HCT116 (cell line): Measurements from ENCODE around the gene OSBPL1A.

Experiments
- EZH2 ChIP-seq: fragments of 200-600 bp; sonication (generic); IDR thresholded peaks from 2 replicates; pipeline ENCODE4 v1.6.1; 2017; ENCODE audit warnings: antibody characterized with exemption, mixed run types
- POLR2A ChIP-seq: IDR thresholded peaks from 2 replicates; pipeline ENCODE4 v1.7.0; 2011; ENCODE audit warnings: borderline replicate concordance; ENCODE audit not compliant: insufficient read depth, insufficient read length; ENCODE audit errors: extremely low read depth
- POLR2AphosphoS5 ChIP-seq: IDR thresholded peaks from 2 replicates; pipeline ENCODE4 v1.6.1; 2011; ENCODE audit warnings: mild to moderate bottlenecking, low read depth, low read length, moderate library complexity
- RAD21 ChIP-seq: IDR thresholded peaks from 2 replicates; pipeline ENCODE4 v1.6.1; 2012; ENCODE audit warnings: low read depth, mild to moderate bottlenecking
- SP1 ChIP-seq: IDR thresholded peaks from 2 replicates; pipeline ENCODE4 v1.6.1; 2012; ENCODE audit warnings: low read depth
- TCF7L2 ChIP-seq: IDR thresholded peaks from 2 replicates; pipeline ENCODE4 v1.7.0; 2011; ENCODE audit warnings: borderline replicate concordance, inconsistent platforms; ENCODE audit not compliant: insufficient read depth, insufficient read length; ENCODE audit errors: extremely low read depth
- ZNF274 ChIP-seq: fragments of 200-500 bp; sonication (Bioruptor generic); IDR thresholded peaks from 2 replicates; pipeline ENCODE4 v1.6.1; 2014; ENCODE audit warnings: mild to moderate bottlenecking, low read depth, low read length, inconsistent platforms
- TF ChIP-seq, protein P1 (sequence below), 3 experiments: fragments of 200-600 bp in 1 of 3; sonication (generic) in 1 of 3; IDR thresholded peaks in 2 of 3; conservative IDR thresholded peaks in 1 of 3; 2 replicates each; pipeline ENCODE4 v1.5.1; 2012 to 2017; ENCODE audit warnings: low read depth in 2 of 3, low read length in 2 of 3, antibody characterized with exemption in 1 of 3, borderline replicate concordance in 1 of 3, control low read depth in 1 of 3, mild to moderate bottlenecking in 1 of 3, mixed read lengths in 1 of 3, mixed run types in 1 of 3, moderate library complexity in 1 of 3; ENCODE audit not compliant: insufficient read depth in 1 of 3
- TF ChIP-seq, protein P2 (sequence below): IDR thresholded peaks from 2 replicates; pipeline ENCODE4 v1.6.1; 2012; ENCODE audit warnings: low read depth
- TF ChIP-seq, protein P3 (sequence below): IDR thresholded peaks from 2 replicates; pipeline ENCODE4 v1.6.1; 2011; ENCODE audit warnings: mild to moderate bottlenecking, low read length, moderate library complexity; ENCODE audit not compliant: insufficient replicate concordance; ENCODE audit errors: extremely low read depth

DNA sequence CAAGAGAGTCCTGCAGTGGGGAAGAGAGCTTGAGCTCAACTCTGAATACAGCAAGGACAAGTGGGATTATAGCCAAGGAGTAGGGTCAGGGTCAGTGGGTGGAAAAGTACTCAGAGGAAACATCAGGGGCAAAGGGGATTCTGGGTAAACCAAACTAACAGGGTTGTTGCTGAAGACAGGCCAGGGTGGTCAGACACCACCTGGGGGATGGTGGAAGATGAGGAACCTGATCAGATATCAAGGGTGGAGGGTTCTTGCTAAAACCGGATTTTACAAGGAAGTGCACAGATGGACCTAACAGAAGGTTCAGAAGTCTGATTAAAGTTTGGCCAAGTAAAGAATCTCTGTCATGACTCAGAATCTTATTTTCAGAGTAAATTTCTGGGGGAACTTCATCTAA is 16.5 kb downstream of the OSBPL1A start:
- TF ChIP-seq, protein P1, sequence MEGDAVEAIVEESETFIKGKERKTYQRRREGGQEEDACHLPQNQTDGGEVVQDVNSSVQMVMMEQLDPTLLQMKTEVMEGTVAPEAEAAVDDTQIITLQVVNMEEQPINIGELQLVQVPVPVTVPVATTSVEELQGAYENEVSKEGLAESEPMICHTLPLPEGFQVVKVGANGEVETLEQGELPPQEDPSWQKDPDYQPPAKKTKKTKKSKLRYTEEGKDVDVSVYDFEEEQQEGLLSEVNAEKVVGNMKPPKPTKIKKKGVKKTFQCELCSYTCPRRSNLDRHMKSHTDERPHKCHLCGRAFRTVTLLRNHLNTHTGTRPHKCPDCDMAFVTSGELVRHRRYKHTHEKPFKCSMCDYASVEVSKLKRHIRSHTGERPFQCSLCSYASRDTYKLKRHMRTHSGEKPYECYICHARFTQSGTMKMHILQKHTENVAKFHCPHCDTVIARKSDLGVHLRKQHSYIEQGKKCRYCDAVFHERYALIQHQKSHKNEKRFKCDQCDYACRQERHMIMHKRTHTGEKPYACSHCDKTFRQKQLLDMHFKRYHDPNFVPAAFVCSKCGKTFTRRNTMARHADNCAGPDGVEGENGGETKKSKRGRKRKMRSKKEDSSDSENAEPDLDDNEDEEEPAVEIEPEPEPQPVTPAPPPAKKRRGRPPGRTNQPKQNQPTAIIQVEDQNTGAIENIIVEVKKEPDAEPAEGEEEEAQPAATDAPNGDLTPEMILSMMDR (IDR thresholded peaks at IDR 0.05 in 2 of 3, conservative IDR thresholded peaks at IDR 0.05 in 1 of 3; ENCODE audit: borderline replicate concordance in 1 of 3, insufficient read depth in 1 of 3, low read depth in 2 of 3, low read length in 2 of 3): no peak
- TF ChIP-seq, protein P2, sequence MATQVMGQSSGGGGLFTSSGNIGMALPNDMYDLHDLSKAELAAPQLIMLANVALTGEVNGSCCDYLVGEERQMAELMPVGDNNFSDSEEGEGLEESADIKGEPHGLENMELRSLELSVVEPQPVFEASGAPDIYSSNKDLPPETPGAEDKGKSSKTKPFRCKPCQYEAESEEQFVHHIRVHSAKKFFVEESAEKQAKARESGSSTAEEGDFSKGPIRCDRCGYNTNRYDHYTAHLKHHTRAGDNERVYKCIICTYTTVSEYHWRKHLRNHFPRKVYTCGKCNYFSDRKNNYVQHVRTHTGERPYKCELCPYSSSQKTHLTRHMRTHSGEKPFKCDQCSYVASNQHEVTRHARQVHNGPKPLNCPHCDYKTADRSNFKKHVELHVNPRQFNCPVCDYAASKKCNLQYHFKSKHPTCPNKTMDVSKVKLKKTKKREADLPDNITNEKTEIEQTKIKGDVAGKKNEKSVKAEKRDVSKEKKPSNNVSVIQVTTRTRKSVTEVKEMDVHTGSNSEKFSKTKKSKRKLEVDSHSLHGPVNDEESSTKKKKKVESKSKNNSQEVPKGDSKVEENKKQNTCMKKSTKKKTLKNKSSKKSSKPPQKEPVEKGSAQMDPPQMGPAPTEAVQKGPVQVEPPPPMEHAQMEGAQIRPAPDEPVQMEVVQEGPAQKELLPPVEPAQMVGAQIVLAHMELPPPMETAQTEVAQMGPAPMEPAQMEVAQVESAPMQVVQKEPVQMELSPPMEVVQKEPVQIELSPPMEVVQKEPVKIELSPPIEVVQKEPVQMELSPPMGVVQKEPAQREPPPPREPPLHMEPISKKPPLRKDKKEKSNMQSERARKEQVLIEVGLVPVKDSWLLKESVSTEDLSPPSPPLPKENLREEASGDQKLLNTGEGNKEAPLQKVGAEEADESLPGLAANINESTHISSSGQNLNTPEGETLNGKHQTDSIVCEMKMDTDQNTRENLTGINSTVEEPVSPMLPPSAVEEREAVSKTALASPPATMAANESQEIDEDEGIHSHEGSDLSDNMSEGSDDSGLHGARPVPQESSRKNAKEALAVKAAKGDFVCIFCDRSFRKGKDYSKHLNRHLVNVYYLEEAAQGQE: no peak
- TF ChIP-seq POLR2AphosphoS5 (no peak), EZH2 (no peak), SP1 (no peak), RAD21 (no peak), TCF7L2 (no peak), POLR2A (no peak), ZNF274 (no peak)
- TF ChIP-seq, protein P3, sequence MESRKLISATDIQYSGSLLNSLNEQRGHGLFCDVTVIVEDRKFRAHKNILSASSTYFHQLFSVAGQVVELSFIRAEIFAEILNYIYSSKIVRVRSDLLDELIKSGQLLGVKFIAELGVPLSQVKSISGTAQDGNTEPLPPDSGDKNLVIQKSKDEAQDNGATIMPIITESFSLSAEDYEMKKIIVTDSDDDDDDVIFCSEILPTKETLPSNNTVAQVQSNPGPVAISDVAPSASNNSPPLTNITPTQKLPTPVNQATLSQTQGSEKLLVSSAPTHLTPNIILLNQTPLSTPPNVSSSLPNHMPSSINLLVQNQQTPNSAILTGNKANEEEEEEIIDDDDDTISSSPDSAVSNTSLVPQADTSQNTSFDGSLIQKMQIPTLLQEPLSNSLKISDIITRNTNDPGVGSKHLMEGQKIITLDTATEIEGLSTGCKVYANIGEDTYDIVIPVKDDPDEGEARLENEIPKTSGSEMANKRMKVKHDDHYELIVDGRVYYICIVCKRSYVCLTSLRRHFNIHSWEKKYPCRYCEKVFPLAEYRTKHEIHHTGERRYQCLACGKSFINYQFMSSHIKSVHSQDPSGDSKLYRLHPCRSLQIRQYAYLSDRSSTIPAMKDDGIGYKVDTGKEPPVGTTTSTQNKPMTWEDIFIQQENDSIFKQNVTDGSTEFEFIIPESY: no peak
